T-cell (primary cell): Measurements from ENCODE around the gene SLC15A5. TPM values are rescaled to one million over a fixed set of nuclear protein-coding genes. Genes with fewer than 3 reads are reported as not detected.

Experiments used
- ATAC-seq, 4 experiments: fragments of 200-7000 bp in 3 of 4; fragments of 150-1000 bp in 1 of 4; cut with Tn5 transposase; replicated peaks in 1 of 4; 1 replicate in 3 of 4; 2 replicates in 1 of 4; pipeline ENCODE4 v1.10.0; 2021; ENCODE audit warnings: moderate library complexity in 3 of 4, mild to moderate bottlenecking in 2 of 4, moderate number of reproducible peaks in 1 of 4
- CTCF ChIA-PET, 2 donors: fragments of 300-600 bp; sonication (Branson Sonifier 250); formaldehyde crosslinking; loops; one replicate each; lab custom pipeline; 2022; ENCODE audit warnings: antibody characterized with exemption in 2 of 2; lab: Charles Lee
- POLR2A ChIA-PET, 2 donors: fragments of 300-600 bp; sonication (Branson Sonifier 250); formaldehyde crosslinking; loops; one replicate each; lab custom pipeline; 2022; ENCODE audit warnings: antibody characterized with exemption in 2 of 2; lab: Charles Lee
- DNase-seq, 35 experiments: peaks; one replicate each; pipeline versions ENCODE4 v3.0.0 to v3.0.0-alpha.2; 2013 to 2023
- H3K27ac ChIP-seq: one replicate; pipeline ENCODE4 v1.5.1; 2013; ENCODE audit warnings: low read length
- H3K27me3 ChIP-seq, 2 experiments: replicated peaks in 1 of 2; 1 replicate in 1 of 2; 2 replicates in 1 of 2; pipeline versions ENCODE4 v1.6.1 to v1.7.0; 2013; ENCODE audit warnings: low read length in 1 of 2, mixed read lengths in 1 of 2; ENCODE audit not compliant: control insufficient read depth in 2 of 2, insufficient read depth in 2 of 2; ENCODE audit errors: extremely low read depth in 1 of 2
- H3K36me3 ChIP-seq, 2 donors: 1 replicate in 1 of 2; 2 replicates in 1 of 2; pipeline versions ENCODE4 v1.6.1 to v1.7.0; 2013; ENCODE audit warnings: low read length in 1 of 2; ENCODE audit not compliant: control insufficient read depth in 2 of 2, insufficient read depth in 1 of 2; ENCODE audit errors: extremely low read depth in 1 of 2
- H3K4me1 ChIP-seq, 2 experiments: 1 replicate in 1 of 2; 2 replicates in 1 of 2; pipeline versions ENCODE4 v1.6.1 to v1.7.0; 2013; ENCODE audit warnings: low read length in 2 of 2, mixed read lengths in 1 of 2; ENCODE audit not compliant: insufficient read depth in 2 of 2, control insufficient read depth in 1 of 2; ENCODE audit errors: extremely low read depth in 1 of 2
- H3K4me3 ChIP-seq, 2 donors: 1 replicate in 1 of 2; 2 replicates in 1 of 2; pipeline versions ENCODE4 v1.5.1 to v1.7.0; 2013; ENCODE audit warnings: mild to moderate bottlenecking in 2 of 2, low read length in 1 of 2, moderate library complexity in 1 of 2; ENCODE audit not compliant: control insufficient read depth in 1 of 2; ENCODE audit errors: extremely low read depth in 1 of 2
- H3K9me3 ChIP-seq: 2 replicates; pipeline ENCODE4 v1.7.0; 2013
- H3K27ac Mint-ChIP-seq, 2 donors: one replicate each; pipeline ENCODE4 v1.8.0; 2020 to 2021; ENCODE audit warnings: mild to moderate bottlenecking in 2 of 2, mixed read lengths in 2 of 2
- H3K27me3 Mint-ChIP-seq, 2 donors: one replicate each; pipeline ENCODE4 v1.8.0; 2021 to 2022; ENCODE audit warnings: mixed read lengths in 2 of 2
- H3K36me3 Mint-ChIP-seq: one replicate; pipeline ENCODE4 v1.8.0; 2021; ENCODE audit warnings: mixed read lengths
- H3K4me1 Mint-ChIP-seq, 3 donors: one replicate each; pipeline ENCODE4 v1.8.0; 2020 to 2022; ENCODE audit warnings: mixed read lengths in 3 of 3, mild to moderate bottlenecking in 1 of 3
- H3K4me3 Mint-ChIP-seq, 3 donors: one replicate each; pipeline ENCODE4 v1.8.0; 2020 to 2022; ENCODE audit warnings: mild to moderate bottlenecking in 3 of 3, mixed read lengths in 3 of 3, moderate library complexity in 3 of 3
- H3K9me3 Mint-ChIP-seq, 3 donors: one replicate each; pipeline ENCODE4 v1.8.0; 2020 to 2022; ENCODE audit warnings: mixed read lengths in 3 of 3
- WGBS: methylation state at CpG from one replicate; pipeline ENCODE4 v1.1.5; 2013; ENCODE audit warnings: missing lambda C conversion rate; ENCODE audit not compliant: insufficient coverage; 5-methylcytosine and 5-hydroxymethylcytosine counted together
- total RNA-seq, 35 experiments: library from RNA in 6 of 35; stranded (reverse) in 6 of 35; fragments of 120-200 nt in 1 of 35; gene quantifications; one replicate each; pipeline versions ENCODE4 v1.2.1 to v1.2.4 and lab custom pipeline; 2013 to 2026

The SLC15A5 gene
- total RNA-seq, 5 donors from 2014 or later (not counting 1 experiment from before 2014, with no cell fraction given), result not detected

- Histone ChIP-seq H3K27me3 (no peaks in the 10 kb centered on the region), H3K4me3 (no peak overlapping the region), H3K36me3 (no peaks in the 10 kb centered on the region), H3K9me3 (no peaks in the 10 kb centered on the region), H3K4me1 (no peaks in the 10 kb centered on the region), H3K27ac (no peak overlapping the region)
- CTCF ChIA-PET, result no interaction called here
- H3K4me1 Mint-ChIP-seq, result no peaks in the 10 kb centered on the region
- POLR2A ChIA-PET, result no interaction called here
- no peaks in the 10 kb centered on the region for H3K36me3 Mint-ChIP-seq
- no peak overlapping the region for H3K4me3 Mint-ChIP-seq
- no CpG with 5 or more reads among the region's 1 CpG for WGBS
- ATAC-seq (no peak), DNase-seq (no peak)
- no peaks in the 10 kb centered on the region for H3K27me3 Mint-ChIP-seq
- H3K27ac Mint-ChIP-seq, result no peak overlapping the region
- peaks cover 0 to 16% (median 16%) of the 10 kb centered on the region in 3 donors for H3K9me3 Mint-ChIP-seq
Measured at GRCh38 chr12:16229676-16230075, 47.8 kb downstream of the SLC15A5 start.

- POLR2A ChIA-PET, result no interaction called here
Measured at GRCh38 chr12:16228067-16228466, 49.4 kb downstream of the SLC15A5 start.

GRCh38 chr12:16225692-16226091 is 51.8 kb downstream of the SLC15A5 start:
- Mint-ChIP-seq H3K4me3 (no peak overlapping the region), H3K36me3 (no peaks in the 10 kb centered on the region), H3K9me3 (peaks cover 0 to 4% (median 3%) of the 10 kb centered on the region in 3 donors), H3K27ac (no peak overlapping the region), H3K4me1 (no peaks in the 10 kb centered on the region), H3K27me3 (no peaks in the 10 kb centered on the region)
- no peak for DNase-seq
- CTCF ChIA-PET, result no interaction called here
- Histone ChIP-seq H3K27me3 (no peaks in the 10 kb centered on the region), H3K27ac (no peak overlapping the region), H3K4me1 (no peaks in the 10 kb centered on the region), H3K9me3 (no peaks in the 10 kb centered on the region), H3K36me3 (no peaks in the 10 kb centered on the region), H3K4me3 (no peak overlapping the region)
- POLR2A ChIA-PET, result no interaction called here
- ATAC-seq, result no peak
- WGBS, result 48% methylated on average over 2 of the region's 4 CpGs

More at GRCh38 chr12:16228067-16228466, 49.4 kb downstream of the SLC15A5 start:
- 90% methylated on average over 2 of the region's 2 CpGs for WGBS
- no peak overlapping the region for H3K4me3 ChIP-seq
- H3K36me3 Mint-ChIP-seq, result no peaks in the 10 kb centered on the region
- no peak overlapping the region for H3K27ac ChIP-seq
- no peaks in the 10 kb centered on the region for H3K9me3 ChIP-seq
- H3K27me3 Mint-ChIP-seq, result no peaks in the 10 kb centered on the region
- H3K27me3 ChIP-seq, result no peaks in the 10 kb centered on the region
- no peak overlapping the region for H3K4me3 Mint-ChIP-seq
- CTCF ChIA-PET, result no interaction called here
- H3K4me1 ChIP-seq, result no peaks in the 10 kb centered on the region
- H3K36me3 ChIP-seq, result no peaks in the 10 kb centered on the region
- ATAC-seq (no peak), DNase-seq (no peak)
- H3K27ac Mint-ChIP-seq, result no peak overlapping the region
- no peaks in the 10 kb centered on the region for H3K4me1 Mint-ChIP-seq
- peaks cover 0 to 16% (median 11%) of the 10 kb centered on the region in 3 donors for H3K9me3 Mint-ChIP-seq

GRCh38 chr12:16224196-16224595 is 53.3 kb downstream of the SLC15A5 start:
- Histone ChIP-seq H3K9me3 (no peaks in the 10 kb centered on the region), H3K4me1 (no peaks in the 10 kb centered on the region), H3K27me3 (no peaks in the 10 kb centered on the region), H3K4me3 (no peak overlapping the region), H3K36me3 (no peaks in the 10 kb centered on the region), H3K27ac (no peak overlapping the region)
- H3K27ac Mint-ChIP-seq, result no peak overlapping the region
- ATAC-seq (no peak), DNase-seq (no peak)
- H3K36me3 Mint-ChIP-seq, result no peaks in the 10 kb centered on the region
- H3K27me3 Mint-ChIP-seq, result no peaks in the 10 kb centered on the region
- WGBS, result 100% methylated on average over 2 of the region's 3 CpGs
- peaks cover 0 to 11% (median 6%) of the 10 kb centered on the region in 3 donors for H3K9me3 Mint-ChIP-seq
- H3K4me1 Mint-ChIP-seq, result no peaks in the 10 kb centered on the region
- ChIA-PET CTCF (no interaction called here), POLR2A (no interaction called here)
- no peak overlapping the region for H3K4me3 Mint-ChIP-seq

- ChIA-PET POLR2A (no interaction called here), CTCF (no interaction called here)
- Histone ChIP-seq H3K4me1 (no peaks in the 10 kb centered on the region), H3K36me3 (no peaks in the 10 kb centered on the region), H3K27me3 (no peaks in the 10 kb centered on the region), H3K9me3 (no peaks in the 10 kb centered on the region), H3K4me3 (no peak overlapping the region), H3K27ac (no peak overlapping the region)
- Mint-ChIP-seq H3K27me3 (no peaks in the 10 kb centered on the region), H3K27ac (no peak overlapping the region), H3K4me3 (no peak overlapping the region), H3K36me3 (no peaks in the 10 kb centered on the region), H3K4me1 (no peaks in the 10 kb centered on the region), H3K9me3 (peaks cover 0 to 11% (median 6%) of the 10 kb centered on the region in 3 donors)
- no CpG with 5 or more reads among the region's 2 CpGs for WGBS
- DNase-seq, result no peak
- ATAC-seq, result no peak
Measured at GRCh38 chr12:16221776-16222175, 55.7 kb downstream of the SLC15A5 start.

GRCh38 chr12:16220120-16220519 is 57.4 kb downstream of the SLC15A5 start:
- H3K27ac Mint-ChIP-seq, result no peak overlapping the region
- H3K4me1 Mint-ChIP-seq, result no peaks in the 10 kb centered on the region
- no peaks in the 10 kb centered on the region for H3K9me3 ChIP-seq
- H3K36me3 Mint-ChIP-seq, result no peaks in the 10 kb centered on the region
- H3K27me3 ChIP-seq, result no peaks in the 10 kb centered on the region
- H3K27me3 Mint-ChIP-seq, result no peaks in the 10 kb centered on the region
- no peak overlapping the region for H3K4me3 ChIP-seq
- H3K4me1 ChIP-seq, result no peaks in the 10 kb centered on the region
- no peak overlapping the region for H3K27ac ChIP-seq
- CTCF ChIA-PET, result no interaction called here
- H3K36me3 ChIP-seq, result no peaks in the 10 kb centered on the region
- no peak overlapping the region for H3K4me3 Mint-ChIP-seq
- DNase-seq (no peak), ATAC-seq (no peak)
- POLR2A ChIA-PET, result no interaction called here
- peaks cover 0 to 11% (median 2%) of the 10 kb centered on the region in 3 donors for H3K9me3 Mint-ChIP-seq
